Osteocyte (in vitro differentiated cells): ENCODE measurements around the gene EPHA2. TPM values are rescaled to one million over a fixed set of nuclear protein-coding genes. Genes with fewer than 3 reads are reported as not detected.

Experiments
- DNase-seq: peaks from one replicate; pipeline ENCODE4 v3.0.0; 2021; ENCODE audit warnings: mixed read lengths; ENCODE audit not compliant: unreplicated experiment; ENCODE audit errors: extremely low spot score
- H3K27ac Mint-ChIP-seq: one replicate; pipeline ENCODE4 v1.8.0; 2021; ENCODE audit warnings: mild to moderate bottlenecking, mixed read lengths; ENCODE audit not compliant: unreplicated experiment
- H3K27me3 Mint-ChIP-seq: one replicate; pipeline ENCODE4 v1.8.0; 2021; ENCODE audit warnings: mixed read lengths; ENCODE audit not compliant: unreplicated experiment
- H3K36me3 Mint-ChIP-seq: one replicate; pipeline ENCODE4 v1.8.0; 2021; ENCODE audit warnings: mixed read lengths; ENCODE audit not compliant: unreplicated experiment
- H3K4me1 Mint-ChIP-seq: one replicate; pipeline ENCODE4 v1.8.0; 2021; ENCODE audit warnings: mixed read lengths; ENCODE audit not compliant: unreplicated experiment
- H3K4me3 Mint-ChIP-seq: one replicate; pipeline ENCODE4 v1.8.0; 2021; ENCODE audit warnings: mild to moderate bottlenecking, moderate library complexity, mixed read lengths; ENCODE audit not compliant: unreplicated experiment
- H3K9me3 Mint-ChIP-seq: one replicate; pipeline ENCODE4 v1.8.0; 2021; ENCODE audit warnings: mixed read lengths; ENCODE audit not compliant: unreplicated experiment
- CTCF ChIP-seq: fragments of 200-600 bp; sonication (generic); IDR thresholded peaks from 2 replicates; pipeline ENCODE4 v1.5.0; 2021; ENCODE audit warnings: antibody characterized with exemption, mild to moderate bottlenecking, moderate library complexity
- total RNA-seq: library from RNA; stranded (reverse); gene quantifications from 2 replicates; pipeline ENCODE4 v1.2.1, GENCODE V29; 2021

EPHA2 gene
- total RNA-seq, 1 donor from 2014 or later: 152 TPM

GRCh38 chr1:16145030-16145661, 10.7 kb downstream of the EPHA2 start:
- DNase-seq: no peak
- TF ChIP-seq CTCF: no peak
- Mint-ChIP-seq H3K9me3 (no peaks in the 10 kb centered on the region), H3K27ac (peak overlapping the region; percentile 95), H3K27me3 (no peaks in the 10 kb centered on the region), H3K4me1 (peaks cover 90% of the 10 kb centered on the region), H3K4me3 (peak overlapping the region; percentile 73), H3K36me3 (peaks cover 45% of the 10 kb centered on the region)

DNA sequence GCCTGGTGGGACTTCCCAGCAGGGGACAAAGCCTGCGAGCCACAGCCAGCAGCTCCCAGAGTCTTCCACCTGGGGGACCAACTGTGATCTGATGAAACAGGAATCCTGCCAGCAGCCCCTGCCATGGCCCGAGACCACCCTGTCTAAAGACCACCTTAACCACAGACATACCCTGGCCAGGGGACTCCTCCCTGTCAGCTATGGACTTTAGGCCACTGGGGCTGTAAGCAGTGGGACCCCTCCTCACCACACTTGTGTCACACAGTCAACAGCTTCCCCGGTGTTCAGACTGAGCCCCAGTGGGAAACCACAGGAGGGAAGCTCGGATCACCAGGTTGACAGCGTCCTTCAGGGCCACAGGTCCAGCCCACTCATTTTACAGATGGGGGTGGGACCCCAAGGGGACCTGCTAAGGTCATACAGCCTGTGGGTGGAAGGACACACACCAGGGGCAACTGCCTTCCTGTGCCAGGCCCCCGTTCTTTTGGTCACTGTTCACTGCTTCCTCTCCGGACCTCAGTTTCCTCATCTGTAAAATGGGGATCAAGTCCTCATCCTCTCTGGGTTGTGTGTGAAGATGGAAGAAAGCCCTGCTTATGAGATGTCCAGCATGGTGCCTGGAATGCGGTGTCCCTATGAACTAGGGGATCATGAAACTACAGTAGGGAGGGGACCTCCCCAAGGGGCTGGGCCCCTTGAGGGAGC, 11.4 kb downstream of the EPHA2 start:
- H3K27ac Mint-ChIP-seq: peak overlapping the region; percentile 83
- peaks cover 90% of the 10 kb centered on the region for H3K4me1 Mint-ChIP-seq
- no peak for DNase-seq
- H3K36me3 Mint-ChIP-seq: peaks cover 45% of the 10 kb centered on the region
- no peaks in the 10 kb centered on the region for H3K27me3 Mint-ChIP-seq
- no peak for TF ChIP-seq CTCF
- H3K9me3 Mint-ChIP-seq: no peaks in the 10 kb centered on the region
- peak overlapping the region; percentile 45 for H3K4me3 Mint-ChIP-seq

GRCh38 chr1:16143566-16144324, 12.1 kb downstream of the EPHA2 start:
- Mint-ChIP-seq H3K27ac (peak overlapping the region; percentile 48), H3K36me3 (peaks cover 41% of the 10 kb centered on the region), H3K4me3 (no peak overlapping the region), H3K4me1 (peaks cover 92% of the 10 kb centered on the region), H3K27me3 (no peaks in the 10 kb centered on the region), H3K9me3 (no peaks in the 10 kb centered on the region)
- DNase-seq: no peak
- TF ChIP-seq CTCF: no peak

DNA sequence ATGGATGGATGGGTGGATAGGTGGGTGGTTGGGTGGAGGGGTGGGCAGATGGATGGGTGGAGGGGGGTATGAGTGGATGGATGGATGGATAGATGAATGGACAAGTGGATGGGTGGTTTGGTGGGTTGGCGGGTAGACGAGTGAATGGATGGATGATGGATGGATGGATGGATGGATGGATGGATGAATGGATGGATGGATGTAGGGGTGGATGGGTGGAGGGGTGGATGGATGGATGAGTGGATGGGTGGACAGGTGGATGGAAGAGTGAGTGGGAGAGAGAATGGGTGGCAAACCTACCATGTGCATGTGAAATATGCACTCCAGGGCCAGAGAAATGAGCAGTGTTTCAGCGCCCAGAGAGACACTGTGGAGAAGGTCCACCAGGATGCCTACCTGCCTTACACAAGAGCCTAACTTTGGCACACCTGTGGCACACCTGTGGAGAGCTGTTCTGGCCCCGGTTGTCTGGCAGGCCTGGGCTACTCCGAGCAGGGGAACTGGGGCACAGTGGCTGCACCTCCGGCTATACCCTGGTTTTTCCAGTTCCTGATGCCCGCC, 12.8 kb downstream of the EPHA2 start:
- no peak for TF ChIP-seq CTCF
- Mint-ChIP-seq H3K27ac (no peak overlapping the region), H3K36me3 (peaks cover 37% of the 10 kb centered on the region), H3K4me1 (peaks cover 91% of the 10 kb centered on the region), H3K4me3 (no peak overlapping the region), H3K9me3 (no peaks in the 10 kb centered on the region), H3K27me3 (no peaks in the 10 kb centered on the region)
- DNase-seq: no peak
